ENCODE results near the gene CTNNBL1. TPM values are rescaled to one million over a fixed set of nuclear protein-coding genes. Genes with fewer than 3 reads are reported as not detected.

The CTNNBL1 gene
- total RNA-seq, 4 donors from 2014 or later, result 15.3 to 31.5 (median 27.2) TPM

DNA sequence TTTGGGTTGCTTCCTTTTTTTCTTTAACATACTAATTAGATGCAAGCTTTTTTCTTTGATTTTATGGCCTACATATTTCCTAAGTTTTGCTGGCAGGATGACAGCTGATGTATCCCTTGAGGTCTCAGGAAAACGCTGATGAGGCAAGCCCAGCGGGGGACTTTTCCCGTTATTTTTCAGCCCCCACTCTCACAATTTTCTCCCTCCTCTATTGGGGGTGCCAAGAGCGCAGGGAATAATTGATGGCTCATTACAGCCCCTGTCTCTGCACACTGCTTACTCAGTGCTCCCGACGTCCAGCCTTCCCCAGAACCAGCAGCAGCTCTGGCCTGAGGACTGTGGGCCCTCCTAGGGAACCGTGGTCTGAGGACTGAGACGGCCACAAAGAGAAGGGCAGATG lies 170.5 kb downstream of the CTNNBL1 start:
- no peak overlapping the region for H3K27ac ChIP-seq
- intact Hi-C loops (cut with DNase I), result no loop called here
- peaks cover 0 to 96% (median 0%) of the 10 kb centered on the region in 3 donors for H3K36me3 ChIP-seq
- H3K27me3 ChIP-seq, result no peaks in the 10 kb centered on the region
- 65 to 75% methylated on average over 3 to 4 of the region's 8 CpGs for WGBS, 2 donors
- no peaks in the 10 kb centered on the region for H3K4me1 ChIP-seq
- TF ChIP-seq CTCF (IDR thresholded peaks at IDR 0.05) (no peak), POLR2A (IDR thresholded peaks at IDR 0.05) (no peak)
- no peaks in the 10 kb centered on the region for H3K9me3 ChIP-seq
- DNase-seq, result no peak
- no peak overlapping the region for H3K4me3 ChIP-seq

- Histone ChIP-seq H3K4me3 (no peak overlapping the region), H3K9me3 (no peaks in the 10 kb centered on the region), H3K4me1 (no peaks in the 10 kb centered on the region), H3K27me3 (no peaks in the 10 kb centered on the region), H3K27ac (no peak overlapping the region), H3K36me3 (peaks cover 0 to 97% (median 0%) of the 10 kb centered on the region in 3 donors)
- no peak for DNase-seq
- TF ChIP-seq POLR2A (IDR thresholded peaks at IDR 0.05) (no peak), CTCF (IDR thresholded peaks at IDR 0.05) (no peak)
- intact Hi-C loops (cut with DNase I), result no loop called here
- 86 to 90% methylated on average over 10 of the region's 10 CpGs for WGBS, 2 donors
Measured at GRCh38 chr20:37866051-37866450, 172.2 kb downstream of the CTNNBL1 start.

GRCh38 chr20:37867289-37868195 lies 173.7 kb downstream of the CTNNBL1 start:
- 78 to 85% methylated on average over 14 to 15 of the region's 15 CpGs for WGBS, 2 donors
- DNase-seq, result no peak
- Histone ChIP-seq H3K4me3 (no peak overlapping the region), H3K27me3 (no peaks in the 10 kb centered on the region), H3K36me3 (peaks cover 0 to 97% (median 10%) of the 10 kb centered on the region in 3 donors), H3K4me1 (no peaks in the 10 kb centered on the region), H3K27ac (no peak overlapping the region), H3K9me3 (no peaks in the 10 kb centered on the region)
- TF ChIP-seq POLR2A (IDR thresholded peaks at IDR 0.05) (no peak), CTCF (IDR thresholded peaks at IDR 0.05) (no peak)
- intact Hi-C loops (cut with DNase I), result no loop called here

DNA sequence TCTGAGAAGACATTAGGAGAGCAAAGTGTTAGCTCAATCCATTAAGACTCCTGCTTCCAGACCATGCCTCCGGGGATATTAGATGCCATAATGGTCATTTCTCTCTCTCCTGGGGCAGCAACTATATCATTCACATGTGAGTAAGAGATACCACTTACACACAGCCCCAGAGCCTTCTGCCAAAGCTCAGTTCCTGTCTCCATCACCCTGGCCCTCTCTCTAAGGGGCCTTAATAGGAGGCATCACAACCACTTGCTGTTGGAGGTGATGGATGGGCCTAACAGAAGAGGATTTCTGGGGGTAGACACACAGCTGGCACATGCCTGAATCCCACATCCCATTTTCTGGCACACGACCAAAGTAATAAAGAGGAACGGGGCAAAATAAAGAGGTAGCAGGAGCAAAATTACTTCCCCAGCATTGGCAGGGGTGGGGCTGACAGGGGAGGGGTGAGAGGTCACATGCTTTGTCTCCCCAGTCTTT lies 175.1 kb downstream of the CTNNBL1 start:
- TF ChIP-seq CTCF (IDR thresholded peaks at IDR 0.05) (no peak), POLR2A (IDR thresholded peaks at IDR 0.05) (no peak)
- Histone ChIP-seq H3K9me3 (no peaks in the 10 kb centered on the region), H3K4me3 (no peak overlapping the region), H3K27me3 (no peaks in the 10 kb centered on the region), H3K36me3 (peaks cover 5 to 97% (median 10%) of the 10 kb centered on the region in 3 donors), H3K27ac (no peak overlapping the region), H3K4me1 (no peaks in the 10 kb centered on the region)
- 66 to 74% methylated on average over 3 of the region's 3 CpGs for WGBS, 2 donors
- no peak for DNase-seq
- intact Hi-C loops (cut with DNase I), result no loop called here

- Histone ChIP-seq H3K4me1 (no peaks in the 10 kb centered on the region), H3K36me3 (peaks cover 8 to 97% (median 10%) of the 10 kb centered on the region in 3 donors), H3K9me3 (no peaks in the 10 kb centered on the region), H3K27me3 (no peaks in the 10 kb centered on the region), H3K4me3 (no peak overlapping the region), H3K27ac (no peak overlapping the region)
- intact Hi-C loops (cut with DNase I), result no loop called here
- TF ChIP-seq CTCF (IDR thresholded peaks at IDR 0.05) (no peak), POLR2A (IDR thresholded peaks at IDR 0.05) (no peak)
- WGBS, 2 donors, result 79 to 86% methylated on average over 4 to 5 of the region's 6 CpGs
- no peak for DNase-seq
Measured at GRCh38 chr20:37869334-37869861, 175.6 kb downstream of the CTNNBL1 start.
